OCI-LY3 (cell line): ENCODE measurements around the gene UNC93A.

Experiments
- EZH2phosphoT487 ChIP-seq: fragments of 200-600 bp; shearing (Covaris generic); IDR thresholded peaks from 2 replicates; pipeline ENCODE4 v1.6.1; 2018; ENCODE audit warnings: antibody characterized with exemption, mixed run types, low read depth
- TF ChIP-seq, protein P1 (sequence below): fragments of 200-600, 300-600 bp; sonication (generic); IDR thresholded peaks from 2 replicates; pipeline ENCODE4 v1.5.1; 2014; ENCODE audit warnings: antibody characterized with exemption, low read length, low read depth

DNA sequence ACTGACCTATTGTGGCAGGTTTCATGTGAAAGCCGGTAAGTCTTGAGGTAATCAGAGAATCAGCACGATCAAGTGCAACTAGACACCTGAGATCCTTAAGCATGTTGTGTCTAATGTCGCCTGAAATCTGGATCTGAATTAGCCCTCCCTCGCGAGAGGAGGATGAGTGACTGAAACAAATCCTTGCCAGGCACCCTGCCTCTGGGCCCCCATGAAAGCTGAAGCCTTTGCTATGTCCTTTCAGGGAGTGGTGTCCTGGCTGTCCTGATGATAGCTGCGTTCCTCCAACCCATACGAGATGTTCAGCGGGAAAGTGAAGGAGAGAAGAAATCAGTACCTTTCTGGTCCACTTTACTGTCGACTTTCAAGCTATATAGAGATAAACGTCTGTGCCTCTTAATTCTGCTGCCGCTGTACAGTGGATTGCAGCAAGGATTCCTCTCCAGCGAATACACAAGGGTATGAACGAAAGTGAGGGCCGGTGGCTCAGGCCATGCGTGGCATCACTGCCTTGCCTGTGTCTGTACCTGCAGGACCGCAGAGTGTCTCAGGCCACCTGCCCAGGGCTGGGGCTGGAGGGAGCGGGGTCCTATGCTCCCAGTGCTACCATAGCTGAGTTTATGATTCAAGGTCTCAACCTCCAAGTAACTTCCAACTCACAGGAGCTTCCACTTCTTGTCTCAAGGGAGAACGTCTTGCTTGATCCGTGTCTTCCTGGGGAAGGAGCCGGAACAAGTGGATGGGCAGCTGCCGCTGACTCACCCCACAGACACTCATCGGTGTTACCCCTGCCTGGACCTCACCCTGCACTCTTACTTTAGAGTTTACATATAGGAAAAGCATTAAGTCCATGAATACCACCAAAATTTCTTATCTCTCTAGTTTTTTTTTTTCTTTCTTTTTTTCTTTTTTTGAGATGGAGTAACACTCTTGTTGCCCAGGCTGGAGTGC is 12.8 kb downstream of the UNC93A start:
- TF ChIP-seq, protein P1, sequence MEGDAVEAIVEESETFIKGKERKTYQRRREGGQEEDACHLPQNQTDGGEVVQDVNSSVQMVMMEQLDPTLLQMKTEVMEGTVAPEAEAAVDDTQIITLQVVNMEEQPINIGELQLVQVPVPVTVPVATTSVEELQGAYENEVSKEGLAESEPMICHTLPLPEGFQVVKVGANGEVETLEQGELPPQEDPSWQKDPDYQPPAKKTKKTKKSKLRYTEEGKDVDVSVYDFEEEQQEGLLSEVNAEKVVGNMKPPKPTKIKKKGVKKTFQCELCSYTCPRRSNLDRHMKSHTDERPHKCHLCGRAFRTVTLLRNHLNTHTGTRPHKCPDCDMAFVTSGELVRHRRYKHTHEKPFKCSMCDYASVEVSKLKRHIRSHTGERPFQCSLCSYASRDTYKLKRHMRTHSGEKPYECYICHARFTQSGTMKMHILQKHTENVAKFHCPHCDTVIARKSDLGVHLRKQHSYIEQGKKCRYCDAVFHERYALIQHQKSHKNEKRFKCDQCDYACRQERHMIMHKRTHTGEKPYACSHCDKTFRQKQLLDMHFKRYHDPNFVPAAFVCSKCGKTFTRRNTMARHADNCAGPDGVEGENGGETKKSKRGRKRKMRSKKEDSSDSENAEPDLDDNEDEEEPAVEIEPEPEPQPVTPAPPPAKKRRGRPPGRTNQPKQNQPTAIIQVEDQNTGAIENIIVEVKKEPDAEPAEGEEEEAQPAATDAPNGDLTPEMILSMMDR: no peak
- TF ChIP-seq EZH2phosphoT487: no peak
